H1 (cell line): ENCODE measurements around the gene GTPBP6. TPM values are rescaled to one million over a fixed set of nuclear protein-coding genes. Genes with fewer than 3 reads are reported as not detected.
A peak's percentile ranks its signal among the peaks of the same experiment; 100 is the strongest.

Experiments used
- CTCF ChIA-PET: fragments of 300-600 bp; sonication (Branson Sonifier 250); formaldehyde crosslinking; loops from one replicate; lab custom pipeline; 2021; ENCODE audit not compliant: partially characterized antibody; lab: Charles Lee
- POLR2A ChIA-PET: fragments of 300-600 bp; sonication (Branson Sonifier 250); formaldehyde crosslinking; loops from one replicate; lab custom pipeline; 2021; ENCODE audit warnings: inconsistent platforms; ENCODE audit not compliant: partially characterized antibody; lab: Charles Lee
- DNase-seq, 2 experiments: peaks; one replicate each; pipeline versions ENCODE4 v3.0.0 to v3.0.0-alpha.2; 2010 to 2022; ENCODE audit warnings: low spot score in 2 of 2, low read depth in 1 of 2, mixed read lengths in 1 of 2
- FAIRE-seq: peaks from 2 replicates; lab custom pipeline; 2011; peaks lifted over from hg19 to GRCh38; lab: Jason Lieb, UNC
- H2AFZ ChIP-seq: 2 replicates; pipeline ENCODE4 v1.8.1; 2012; ENCODE audit warnings: low read length, inconsistent platforms
- H2AK5ac ChIP-seq: 2 replicates; pipeline ENCODE4 v1.6.1; 2013; ENCODE audit warnings: low read depth, low read length
- H2BK120ac ChIP-seq: replicated peaks from 2 replicates; pipeline ENCODE3; 2013; ENCODE audit warnings: low read depth, low read length, inconsistent platforms
- H2BK12ac ChIP-seq: 2 replicates; pipeline ENCODE4 v1.6.1; 2013; ENCODE audit warnings: low read depth, low read length
- H2BK15ac ChIP-seq: 2 replicates; pipeline ENCODE4 v1.6.1; 2013; ENCODE audit warnings: low read length
- H2BK20ac ChIP-seq: 2 replicates; pipeline ENCODE4 v1.6.1; 2013; ENCODE audit warnings: low read length
- H2BK5ac ChIP-seq: 2 replicates; pipeline ENCODE4 v1.6.1; 2013; ENCODE audit warnings: low read depth, low read length
- H3K14ac ChIP-seq: 2 replicates; pipeline ENCODE4 v1.6.1; 2013; ENCODE audit warnings: inconsistent platforms; ENCODE audit not compliant: insufficient read length
- H3K18ac ChIP-seq: 2 replicates; pipeline ENCODE4 v1.6.1; 2013; ENCODE audit warnings: low read length; ENCODE audit errors: extremely low read depth
- H3K23ac ChIP-seq: 2 replicates; pipeline ENCODE4 v1.6.1; 2013; ENCODE audit warnings: inconsistent platforms; ENCODE audit not compliant: insufficient read length
- H3K23me2 ChIP-seq: 2 replicates; pipeline ENCODE4 v1.6.1; 2013; ENCODE audit warnings: low read depth, low read length
- H3K27ac ChIP-seq: 2 replicates; pipeline ENCODE4 v1.6.1; 2011; ENCODE audit warnings: low read depth, low read length, inconsistent platforms
- H3K27me3 ChIP-seq, 4 experiments: replicated peaks in 1 of 4; 1 replicate in 1 of 4; 2 replicates in 3 of 4; pipeline versions ENCODE4 v1.6.1 to v1.8.1; 2011 to 2013; ENCODE audit warnings: low read length in 3 of 4, mild to moderate bottlenecking in 3 of 4, inconsistent platforms in 2 of 4, mixed read lengths in 2 of 4, moderate library complexity in 1 of 4; ENCODE audit not compliant: control insufficient read depth in 3 of 4, insufficient read depth in 3 of 4; ENCODE audit errors: extremely low read depth in 1 of 4
- H3K36me3 ChIP-seq, 4 experiments: 2 replicates each; pipeline versions ENCODE4 v1.6.1 to v1.8.1; 2011 to 2013; ENCODE audit warnings: mild to moderate bottlenecking in 4 of 4, low read length in 3 of 4, moderate library complexity in 2 of 4, control low read depth in 1 of 4, inconsistent platforms in 1 of 4; ENCODE audit not compliant: insufficient read depth in 4 of 4, control insufficient read depth in 2 of 4
- H3K4ac ChIP-seq: replicated peaks from 2 replicates; pipeline ENCODE3; 2013; ENCODE audit warnings: low read length, low read depth, mixed read lengths, inconsistent platforms; ENCODE audit not compliant: insufficient read length
- H3K4me1 ChIP-seq, 4 experiments: replicated peaks in 1 of 4; 1 replicate in 1 of 4; 2 replicates in 3 of 4; pipeline versions ENCODE4 v1.6.1 to v1.8.1; 2011 to 2013; ENCODE audit warnings: low read length in 3 of 4, inconsistent platforms in 2 of 4, mixed read lengths in 1 of 4; ENCODE audit not compliant: insufficient read depth in 4 of 4, control insufficient read depth in 3 of 4
- H3K4me2 ChIP-seq, 2 experiments: 2 replicates each; pipeline versions ENCODE4 v1.6.1 to v1.8.1; 2011 to 2013; ENCODE audit warnings: low read depth in 2 of 2, low read length in 2 of 2, control low read depth in 1 of 2, inconsistent platforms in 1 of 2, mild to moderate bottlenecking in 1 of 2; ENCODE audit not compliant: insufficient read depth in 1 of 2
- H3K4me3 ChIP-seq, 4 experiments: fragments of 200-600, 300-600 bp in 1 of 4; sonication (generic), shearing (Covaris generic), sonication (Bioruptor Twin) in 1 of 4; 2 replicates each; pipeline versions ENCODE4 v1.5.1 to v1.8.1; 2011 to 2016; ENCODE audit warnings: low read length in 4 of 4, low read depth in 3 of 4, control low read depth in 2 of 4, inconsistent platforms in 2 of 4, mild to moderate bottlenecking in 2 of 4, mixed read lengths in 1 of 4, moderate library complexity in 1 of 4; ENCODE audit not compliant: insufficient read depth in 2 of 4; ENCODE audit errors: extremely low read depth in 1 of 4
- H3K56ac ChIP-seq: replicated peaks from 2 replicates; pipeline ENCODE3; 2013; ENCODE audit warnings: low read depth, mild to moderate bottlenecking, mixed read lengths, low read length, inconsistent platforms; ENCODE audit not compliant: insufficient read length
- H3K79me1 ChIP-seq: 2 replicates; pipeline ENCODE4 v1.6.1; 2013; ENCODE audit warnings: low read depth, low read length, control low read depth
- H3K79me2 ChIP-seq, 2 experiments: 2 replicates each; pipeline versions ENCODE4 v1.6.1 to v1.8.1; 2012 to 2013; ENCODE audit warnings: low read length in 2 of 2, mild to moderate bottlenecking in 2 of 2, inconsistent platforms in 1 of 2; ENCODE audit not compliant: insufficient read depth in 2 of 2, control insufficient read depth in 1 of 2
- H3K9ac ChIP-seq, 4 experiments: replicated peaks in 1 of 4; 1 replicate in 1 of 4; 2 replicates in 3 of 4; pipeline versions ENCODE4 v1.6.1 to v1.8.1; 2011 to 2013; ENCODE audit warnings: low read depth in 3 of 4, low read length in 3 of 4, control low read depth in 2 of 4, mild to moderate bottlenecking in 2 of 4, moderate library complexity in 2 of 4, inconsistent platforms in 1 of 4; ENCODE audit errors: extremely low read depth in 1 of 4
- H3K9me3 ChIP-seq, 2 experiments: 2 replicates each; pipeline versions ENCODE4 v1.6.1 to v1.8.1; 2012 to 2013; ENCODE audit warnings: mild to moderate bottlenecking in 2 of 2, moderate library complexity in 2 of 2, control low read depth in 1 of 2, inconsistent platforms in 1 of 2, low read depth in 1 of 2, low read length in 1 of 2, mixed read lengths in 1 of 2; ENCODE audit not compliant: insufficient read depth in 2 of 2
- H4K20me1 ChIP-seq, 2 experiments: replicated peaks in 1 of 2; 2 replicates each; pipeline versions ENCODE3 to v1.8.1; 2011 to 2013; ENCODE audit warnings: inconsistent platforms in 2 of 2, low read length in 2 of 2, mild to moderate bottlenecking in 1 of 2; ENCODE audit not compliant: insufficient read depth in 2 of 2, control insufficient read depth in 1 of 2
- H4K5ac ChIP-seq: 2 replicates; pipeline ENCODE4 v1.6.1; 2013; ENCODE audit warnings: low read length, low read depth, mixed read lengths, inconsistent platforms; ENCODE audit not compliant: insufficient read length
- H4K8ac ChIP-seq: 2 replicates; pipeline ENCODE4 v1.8.0; 2013; ENCODE audit warnings: mild to moderate bottlenecking, moderate library complexity, low read length, inconsistent platforms; ENCODE audit not compliant: insufficient read depth; ENCODE audit errors: extremely low read depth
- H4K91ac ChIP-seq: replicated peaks from 2 replicates; pipeline ENCODE3; 2013; ENCODE audit warnings: low read length, mixed read lengths, inconsistent platforms; ENCODE audit not compliant: insufficient read length
- BACH1 ChIP-seq: IDR thresholded peaks from 2 replicates; pipeline ENCODE4 v1.6.1; 2012; ENCODE audit warnings: low read length, improper control_type of control experiment
- CBX8 ChIP-seq: fragments of 300-800, 300-1000 bp; sonication (generic); IDR thresholded peaks from 2 replicates; pipeline ENCODE4 v1.7.1; 2016; ENCODE audit warnings: low read depth, low read length, borderline replicate concordance
- CHD1 ChIP-seq: IDR thresholded peaks from 2 replicates; pipeline ENCODE4 v1.6.1; 2012; ENCODE audit warnings: low read depth, low read length, improper control_type of control experiment
- CTCF ChIP-seq, 3 experiments: IDR thresholded peaks; 1 replicate in 2 of 3; 2 replicates in 1 of 3; pipeline versions ENCODE4 v1.5.1 to v1.6.1; 2011; ENCODE audit warnings: low read length in 3 of 3, mild to moderate bottlenecking in 3 of 3, inconsistent platforms in 2 of 3, low read depth in 1 of 3, moderate library complexity in 1 of 3; ENCODE audit not compliant: insufficient read depth in 1 of 3; ENCODE audit errors: control extremely low read depth in 1 of 3
- EGR1 ChIP-seq: IDR thresholded peaks from 2 replicates; pipeline ENCODE4 v1.6.1; 2011; ENCODE audit warnings: low read depth, low read length, borderline replicate concordance
- GTF2F1 ChIP-seq: IDR thresholded peaks from 2 replicates; pipeline ENCODE4 v1.6.1; 2012; ENCODE audit warnings: low read depth, low read length, improper control_type of control experiment, borderline replicate concordance
- SAP30 ChIP-seq: fragments of 300-600 bp; sonication (generic); IDR thresholded peaks from 2 replicates; pipeline ENCODE4 v1.7.1; 2012; ENCODE audit warnings: low read length, moderate library complexity, mild to moderate bottlenecking, inconsistent platforms; ENCODE audit not compliant: insufficient read depth, insufficient replicate concordance
- TCF12 ChIP-seq: IDR thresholded peaks from 2 replicates; pipeline ENCODE4 v1.6.1; 2011; ENCODE audit warnings: low read depth, mild to moderate bottlenecking, low read length
- WGBS, 2 experiments: shearing (Covaris generic) in 1 of 2; methylation state at CpG; one replicate each; pipeline versions ENCODE4 v1.1.6 to v1.1.7; 2013 to 2015; ENCODE audit warnings: low lambda C conversion rate in 2 of 2, mixed read lengths in 2 of 2, inconsistent platforms in 1 of 2, low coverage in 1 of 2, missing lambda C conversion rate in 1 of 2; ENCODE audit not compliant: insufficient replicate concordance in 2 of 2, insufficient coverage in 1 of 2, insufficient read length in 1 of 2; ENCODE audit errors: extremely low coverage in 1 of 2, missing lambda C conversion rate in 1 of 2; 5-methylcytosine and 5-hydroxymethylcytosine counted together
- polyA plus RNA-seq, 7 experiments: library from polyadenylated mRNA; depleted of rRNA in 3 of 7; stranded (reverse) in 5 of 7; unstranded in 2 of 7; fragments of >200 nt in 5 of 7; fragments of 200-250 nt in 2 of 7; gene quantifications; 1 replicate in 5 of 7; 2 replicates in 1 of 7; 4 replicates in 1 of 7; pipeline versions ENCODE4 v1.2.1 to v1.2.3, GENCODE V29; 2011 to 2013; ENCODE audit warnings: missing spikeins in 2 of 7, mixed read lengths in 2 of 7
- total RNA-seq: library from RNA; stranded (reverse); fragmentation: NEBNext Ultra II Directional; extraction: Animal tissue kit (Norgen Biotek cat#: 25700); gene quantifications from 2 replicates; pipeline ENCODE4 v1.2.1, GENCODE V29; 2021
- TF ChIP-seq, protein P1 (sequence below): IDR thresholded peaks from 2 replicates; pipeline ENCODE4 v1.6.1; 2011; ENCODE audit warnings: low read depth, mild to moderate bottlenecking, low read length; ENCODE audit not compliant: insufficient read depth

Gene GTPBP6
- total and polyA plus RNA-seq, 2 of the 8 experiments (the other 6 are each of a cell fraction or from before 2014, with no cell fraction given) = 33.9 to 57.1 TPM

DNA sequence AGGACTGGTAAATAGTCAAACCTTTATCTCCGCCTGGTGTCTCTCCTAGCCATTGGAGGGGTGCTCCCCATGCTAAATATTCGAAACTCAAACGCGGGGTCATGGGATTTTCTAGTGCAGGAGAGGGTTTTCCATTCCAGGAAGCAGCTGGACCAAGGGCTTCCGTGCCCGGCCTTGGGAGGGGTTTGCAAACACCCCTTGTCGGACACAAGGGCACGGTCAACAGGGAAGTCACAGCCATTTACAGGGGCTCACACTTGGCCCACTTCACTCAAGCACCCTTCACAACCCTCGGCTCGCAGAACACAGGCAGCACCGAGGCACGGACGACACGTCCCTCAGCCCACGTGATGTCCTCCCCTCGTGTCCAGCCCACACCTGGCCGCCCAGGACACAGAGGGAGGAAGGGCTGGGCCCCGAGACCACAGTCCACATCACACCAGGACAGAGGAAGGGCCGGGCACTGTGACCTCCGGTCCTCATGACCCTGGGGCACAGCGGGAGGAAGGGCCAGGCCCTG lies 47.7 kb downstream of the GTPBP6 start:
- CTCF ChIA-PET = no interaction called here
- peak overlapping the region; percentile 97 for H4K91ac ChIP-seq
- no peaks in the 10 kb centered on the region for H3K36me3 ChIP-seq
- peak overlapping the region; percentile 73; the same call in 1 of the 2 replicates for H3K27ac ChIP-seq
- H2BK15ac ChIP-seq = peak overlapping the region; percentile 98; the same call in 1 of the 2 replicates
- no peak overlapping the region for H3K9ac ChIP-seq
- H3K18ac ChIP-seq = peak overlapping the region; percentile 71
- H4K8ac ChIP-seq = peak overlapping the region; percentile 68; the same call in 1 of the 2 replicates
- peak overlapping the region; percentile 94; the same call in 1 of the 2 replicates for H2BK12ac ChIP-seq
- POLR2A ChIA-PET = no interaction called here
- H3K9me3 ChIP-seq = no peaks in the 10 kb centered on the region
- no peaks in the 10 kb centered on the region for H3K27me3 ChIP-seq
- no peak overlapping the region for H2BK20ac ChIP-seq
- peak overlapping the region; percentile 91 for H3K4ac ChIP-seq
- peak overlapping the region in 1 of 2 experiments; percentile 40; a peak in 3 of 4 replicates for H3K4me2 ChIP-seq
- DNase-seq (no peak), FAIRE-seq (no peak)
- no peak overlapping the region for H3K56ac ChIP-seq
- H2BK120ac ChIP-seq = no peak overlapping the region
- no peak overlapping the region for H2AFZ ChIP-seq
- H3K14ac ChIP-seq = no peak overlapping the region
- WGBS, 2 experiments = 75% methylated on average over 18 of the region's 21 CpGs; no CpG with 5 or more reads in 1 of the 2 experiments
- peak overlapping the region in 1 of 4 experiments; percentile 35; a peak in 2 of 8 replicates for H3K4me3 ChIP-seq
- H2BK5ac ChIP-seq = peak overlapping the region; percentile 93; the same call in 1 of the 2 replicates
- H4K5ac ChIP-seq = peak overlapping the region; percentile 83
- H4K20me1 ChIP-seq = no peaks in the 10 kb centered on the region
- H2AK5ac ChIP-seq = peak overlapping the region; percentile 45; the same call in 1 of the 2 replicates
- peaks cover 0 to 10% (median 4%) of the 10 kb centered on the region in 4 experiments; a peak in 5 of 7 replicates for H3K4me1 ChIP-seq
- H3K79me1 ChIP-seq = no peaks in the 10 kb centered on the region
- peaks cover 8% of the 10 kb centered on the region; the same call in 1 of the 2 replicates for H3K23me2 ChIP-seq
- no peaks in the 10 kb centered on the region for H3K79me2 ChIP-seq
- H3K23ac ChIP-seq = no peak overlapping the region
- TF ChIP-seq GTF2F1 (no peak), BACH1 (no peak), SAP30 (no peak), CHD1 (no peak), TCF12 (no peak), CTCF (IDR thresholded peaks at IDR 0.05; ENCODE audit: control extremely low read depth in 1 of 3, insufficient read depth in 1 of 3, low read depth in 1 of 3, low read length in 3 of 3) (no peak), CBX8 (no peak), EGR1 (no peak)
- TF ChIP-seq, protein P1, sequence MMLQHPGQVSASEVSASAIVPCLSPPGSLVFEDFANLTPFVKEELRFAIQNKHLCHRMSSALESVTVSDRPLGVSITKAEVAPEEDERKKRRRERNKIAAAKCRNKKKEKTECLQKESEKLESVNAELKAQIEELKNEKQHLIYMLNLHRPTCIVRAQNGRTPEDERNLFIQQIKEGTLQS = no peak
